H1 (cell line): ENCODE measurements around the gene VEPH1. TPM values are rescaled to one million over a fixed set of nuclear protein-coding genes. Genes with fewer than 3 reads are reported as not detected.

Experiments used
- CTCF ChIA-PET: fragments of 300-600 bp; sonication (Branson Sonifier 250); formaldehyde crosslinking; loops from one replicate; lab custom pipeline; 2021; ENCODE audit not compliant: partially characterized antibody; lab: Charles Lee
- POLR2A ChIA-PET: fragments of 300-600 bp; sonication (Branson Sonifier 250); formaldehyde crosslinking; loops from one replicate; lab custom pipeline; 2021; ENCODE audit warnings: inconsistent platforms; ENCODE audit not compliant: partially characterized antibody; lab: Charles Lee
- DNase-seq, 2 experiments: peaks; one replicate each; pipeline versions ENCODE4 v3.0.0 to v3.0.0-alpha.2; 2010 to 2022; ENCODE audit warnings: low spot score in 2 of 2, low read depth in 1 of 2, mixed read lengths in 1 of 2
- FAIRE-seq: peaks from 2 replicates; lab custom pipeline; 2011; peaks lifted over from hg19 to GRCh38; lab: Jason Lieb, UNC
- H2AFZ ChIP-seq: 2 replicates; pipeline ENCODE4 v1.8.1; 2012; ENCODE audit warnings: low read length, inconsistent platforms
- H2AK5ac ChIP-seq: 2 replicates; pipeline ENCODE4 v1.6.1; 2013; ENCODE audit warnings: low read depth, low read length
- H2BK120ac ChIP-seq: replicated peaks from 2 replicates; pipeline ENCODE3; 2013; ENCODE audit warnings: low read depth, low read length, inconsistent platforms
- H2BK12ac ChIP-seq: 2 replicates; pipeline ENCODE4 v1.6.1; 2013; ENCODE audit warnings: low read depth, low read length
- H2BK15ac ChIP-seq: 2 replicates; pipeline ENCODE4 v1.6.1; 2013; ENCODE audit warnings: low read length
- H2BK20ac ChIP-seq: 2 replicates; pipeline ENCODE4 v1.6.1; 2013; ENCODE audit warnings: low read length
- H2BK5ac ChIP-seq: 2 replicates; pipeline ENCODE4 v1.6.1; 2013; ENCODE audit warnings: low read depth, low read length
- H3K14ac ChIP-seq: 2 replicates; pipeline ENCODE4 v1.6.1; 2013; ENCODE audit warnings: inconsistent platforms; ENCODE audit not compliant: insufficient read length
- H3K18ac ChIP-seq: 2 replicates; pipeline ENCODE4 v1.6.1; 2013; ENCODE audit warnings: low read length; ENCODE audit errors: extremely low read depth
- H3K23ac ChIP-seq: 2 replicates; pipeline ENCODE4 v1.6.1; 2013; ENCODE audit warnings: inconsistent platforms; ENCODE audit not compliant: insufficient read length
- H3K23me2 ChIP-seq: 2 replicates; pipeline ENCODE4 v1.6.1; 2013; ENCODE audit warnings: low read depth, low read length
- H3K27ac ChIP-seq: 2 replicates; pipeline ENCODE4 v1.6.1; 2011; ENCODE audit warnings: low read depth, low read length, inconsistent platforms
- H3K27me3 ChIP-seq, 4 experiments: replicated peaks in 1 of 4; 1 replicate in 1 of 4; 2 replicates in 3 of 4; pipeline versions ENCODE4 v1.6.1 to v1.8.1; 2011 to 2013; ENCODE audit warnings: low read length in 3 of 4, mild to moderate bottlenecking in 3 of 4, inconsistent platforms in 2 of 4, mixed read lengths in 2 of 4, moderate library complexity in 1 of 4; ENCODE audit not compliant: control insufficient read depth in 3 of 4, insufficient read depth in 3 of 4; ENCODE audit errors: extremely low read depth in 1 of 4
- H3K36me3 ChIP-seq, 4 experiments: 2 replicates each; pipeline versions ENCODE4 v1.6.1 to v1.8.1; 2011 to 2013; ENCODE audit warnings: mild to moderate bottlenecking in 4 of 4, low read length in 3 of 4, moderate library complexity in 2 of 4, control low read depth in 1 of 4, inconsistent platforms in 1 of 4; ENCODE audit not compliant: insufficient read depth in 4 of 4, control insufficient read depth in 2 of 4
- H3K4ac ChIP-seq: replicated peaks from 2 replicates; pipeline ENCODE3; 2013; ENCODE audit warnings: low read length, low read depth, mixed read lengths, inconsistent platforms; ENCODE audit not compliant: insufficient read length
- H3K4me1 ChIP-seq, 4 experiments: replicated peaks in 1 of 4; 1 replicate in 1 of 4; 2 replicates in 3 of 4; pipeline versions ENCODE4 v1.6.1 to v1.8.1; 2011 to 2013; ENCODE audit warnings: low read length in 3 of 4, inconsistent platforms in 2 of 4, mixed read lengths in 1 of 4; ENCODE audit not compliant: insufficient read depth in 4 of 4, control insufficient read depth in 3 of 4
- H3K4me2 ChIP-seq, 2 experiments: 2 replicates each; pipeline versions ENCODE4 v1.6.1 to v1.8.1; 2011 to 2013; ENCODE audit warnings: low read depth in 2 of 2, low read length in 2 of 2, control low read depth in 1 of 2, inconsistent platforms in 1 of 2, mild to moderate bottlenecking in 1 of 2; ENCODE audit not compliant: insufficient read depth in 1 of 2
- H3K4me3 ChIP-seq, 4 experiments: fragments of 200-600, 300-600 bp in 1 of 4; sonication (generic), shearing (Covaris generic), sonication (Bioruptor Twin) in 1 of 4; 2 replicates each; pipeline versions ENCODE4 v1.5.1 to v1.8.1; 2011 to 2016; ENCODE audit warnings: low read length in 4 of 4, low read depth in 3 of 4, control low read depth in 2 of 4, inconsistent platforms in 2 of 4, mild to moderate bottlenecking in 2 of 4, mixed read lengths in 1 of 4, moderate library complexity in 1 of 4; ENCODE audit not compliant: insufficient read depth in 2 of 4; ENCODE audit errors: extremely low read depth in 1 of 4
- H3K56ac ChIP-seq: replicated peaks from 2 replicates; pipeline ENCODE3; 2013; ENCODE audit warnings: low read depth, mild to moderate bottlenecking, mixed read lengths, low read length, inconsistent platforms; ENCODE audit not compliant: insufficient read length
- H3K79me1 ChIP-seq: 2 replicates; pipeline ENCODE4 v1.6.1; 2013; ENCODE audit warnings: low read depth, low read length, control low read depth
- H3K79me2 ChIP-seq, 2 experiments: 2 replicates each; pipeline versions ENCODE4 v1.6.1 to v1.8.1; 2012 to 2013; ENCODE audit warnings: low read length in 2 of 2, mild to moderate bottlenecking in 2 of 2, inconsistent platforms in 1 of 2; ENCODE audit not compliant: insufficient read depth in 2 of 2, control insufficient read depth in 1 of 2
- H3K9ac ChIP-seq, 4 experiments: replicated peaks in 1 of 4; 1 replicate in 1 of 4; 2 replicates in 3 of 4; pipeline versions ENCODE4 v1.6.1 to v1.8.1; 2011 to 2013; ENCODE audit warnings: low read depth in 3 of 4, low read length in 3 of 4, control low read depth in 2 of 4, mild to moderate bottlenecking in 2 of 4, moderate library complexity in 2 of 4, inconsistent platforms in 1 of 4; ENCODE audit errors: extremely low read depth in 1 of 4
- H3K9me3 ChIP-seq, 2 experiments: 2 replicates each; pipeline versions ENCODE4 v1.6.1 to v1.8.1; 2012 to 2013; ENCODE audit warnings: mild to moderate bottlenecking in 2 of 2, moderate library complexity in 2 of 2, control low read depth in 1 of 2, inconsistent platforms in 1 of 2, low read depth in 1 of 2, low read length in 1 of 2, mixed read lengths in 1 of 2; ENCODE audit not compliant: insufficient read depth in 2 of 2
- H4K20me1 ChIP-seq, 2 experiments: replicated peaks in 1 of 2; 2 replicates each; pipeline versions ENCODE3 to v1.8.1; 2011 to 2013; ENCODE audit warnings: inconsistent platforms in 2 of 2, low read length in 2 of 2, mild to moderate bottlenecking in 1 of 2; ENCODE audit not compliant: insufficient read depth in 2 of 2, control insufficient read depth in 1 of 2
- H4K5ac ChIP-seq: 2 replicates; pipeline ENCODE4 v1.6.1; 2013; ENCODE audit warnings: low read length, low read depth, mixed read lengths, inconsistent platforms; ENCODE audit not compliant: insufficient read length
- H4K8ac ChIP-seq: 2 replicates; pipeline ENCODE4 v1.8.0; 2013; ENCODE audit warnings: mild to moderate bottlenecking, moderate library complexity, low read length, inconsistent platforms; ENCODE audit not compliant: insufficient read depth; ENCODE audit errors: extremely low read depth
- H4K91ac ChIP-seq: replicated peaks from 2 replicates; pipeline ENCODE3; 2013; ENCODE audit warnings: low read length, mixed read lengths, inconsistent platforms; ENCODE audit not compliant: insufficient read length
- CHD2 ChIP-seq: IDR thresholded peaks from 2 replicates; pipeline ENCODE4 v1.6.1; 2012; ENCODE audit warnings: low read length, improper control_type of control experiment
- POLR2AphosphoS5 ChIP-seq: IDR thresholded peaks from 2 replicates; pipeline ENCODE4 v1.6.1; 2011; ENCODE audit warnings: low read depth, low read length
- WGBS, 2 experiments: shearing (Covaris generic) in 1 of 2; methylation state at CpG; one replicate each; pipeline versions ENCODE4 v1.1.6 to v1.1.7; 2013 to 2015; ENCODE audit warnings: low lambda C conversion rate in 2 of 2, mixed read lengths in 2 of 2, inconsistent platforms in 1 of 2, low coverage in 1 of 2, missing lambda C conversion rate in 1 of 2; ENCODE audit not compliant: insufficient replicate concordance in 2 of 2, insufficient coverage in 1 of 2, insufficient read length in 1 of 2; ENCODE audit errors: extremely low coverage in 1 of 2, missing lambda C conversion rate in 1 of 2; 5-methylcytosine and 5-hydroxymethylcytosine counted together
- polyA plus RNA-seq, 7 experiments: library from polyadenylated mRNA; depleted of rRNA in 3 of 7; stranded (reverse) in 5 of 7; unstranded in 2 of 7; fragments of >200 nt in 5 of 7; fragments of 200-250 nt in 2 of 7; gene quantifications; 1 replicate in 5 of 7; 2 replicates in 1 of 7; 4 replicates in 1 of 7; pipeline versions ENCODE4 v1.2.1 to v1.2.3, GENCODE V29; 2011 to 2013; ENCODE audit warnings: missing spikeins in 2 of 7, mixed read lengths in 2 of 7
- total RNA-seq: library from RNA; stranded (reverse); fragmentation: NEBNext Ultra II Directional; extraction: Animal tissue kit (Norgen Biotek cat#: 25700); gene quantifications from 2 replicates; pipeline ENCODE4 v1.2.1, GENCODE V29; 2021

The VEPH1 gene
- total and polyA plus RNA-seq, 2 of the 8 experiments (the other 6 are each of a cell fraction or from before 2014, with no cell fraction given): 12.0 to 18.3 TPM

GRCh38 chr3:157409516-157409915 lies 93.7 kb downstream of the VEPH1 start:
- Histone ChIP-seq H3K4ac (no peak overlapping the region), H3K18ac (no peak overlapping the region), H3K9ac (no peak overlapping the region), H3K4me2 (no peak overlapping the region), H2BK15ac (no peak overlapping the region), H3K56ac (no peak overlapping the region), H3K79me2 (no peaks in the 10 kb centered on the region), H4K5ac (no peak overlapping the region), H3K27me3 (no peaks in the 10 kb centered on the region), H3K36me3 (no peaks in the 10 kb centered on the region), H2BK5ac (no peak overlapping the region), H2BK20ac (no peak overlapping the region), H3K4me1 (peaks cover 0 to 9% (median 0%) of the 10 kb centered on the region in 4 experiments; a peak in 2 of 7 replicates), H2AK5ac (no peak overlapping the region), H3K9me3 (no peaks in the 10 kb centered on the region), H4K8ac (no peak overlapping the region), H3K79me1 (no peaks in the 10 kb centered on the region), H2BK12ac (no peak overlapping the region), H3K27ac (no peak overlapping the region), H3K23me2 (no peaks in the 10 kb centered on the region), H4K20me1 (no peaks in the 10 kb centered on the region), H3K4me3 (no peak overlapping the region), H3K14ac (no peak overlapping the region), H2BK120ac (no peak overlapping the region), H2AFZ (no peak overlapping the region), H3K23ac (no peak overlapping the region), H4K91ac (no peak overlapping the region)
- FAIRE-seq (no peak), DNase-seq (no peak)
- POLR2A ChIA-PET: interaction anchor here (0.6 kb wide), 1 partner anchor 26 kb away, joined by 3 read pairs; no protein-coding TSS in a partner anchor
- 90% methylated on average over 2 of the region's 2 CpGs; no CpG with 5 or more reads in 1 of the 2 experiments for WGBS, 2 experiments
- TF ChIP-seq POLR2AphosphoS5 (no peak), CHD2 (no peak)
- CTCF ChIA-PET: no interaction called here
